HCT116 (cell line): ENCODE measurements around the gene WDFY2. TPM values are rescaled to one million over a fixed set of nuclear protein-coding genes. Genes with fewer than 3 reads are reported as not detected.
A peak's percentile ranks its signal among the peaks of the same experiment; 100 is the strongest.

Experiments used
- ATAC-seq: fragments of 200-7000 bp; cut with Tn5 transposase; 2 replicates; pipeline ENCODE4 v1.9.1; 2020; ENCODE audit warnings: mild to moderate bottlenecking, moderate library complexity
- BruUV-seq: library from RNA; stranded (reverse); fragments of 400-500 nt; replicated peaks from 2 replicates; lab custom pipeline; 2021; lab: Mats Ljungman, UMichigan
- CTCF ChIA-PET: fragments of 300-600 bp; sonication (Branson Sonifier 250); formaldehyde crosslinking; loops from one replicate; lab custom pipeline; 2021; ENCODE audit warnings: antibody characterized with exemption; lab: Charles Lee
- POLR2A ChIA-PET: fragments of 300-600, 350-600 bp; sonication (Branson Sonifier 250); formaldehyde crosslinking; loops from one replicate; lab custom pipeline; 2021; ENCODE audit warnings: antibody characterized with exemption; lab: Charles Lee
- RAD21 ChIA-PET, 2 experiments: fragments of 300-600 bp; sonication (Branson Sonifier 250); formaldehyde crosslinking; loops; one replicate each; lab custom pipeline; 2023; ENCODE audit warnings: low total read pairs in 2 of 2; ENCODE audit not compliant: uncharacterized antibody in 2 of 2, unreplicated experiment in 2 of 2, low non-redundant PET in 1 of 2; lab: Charles Lee
- DNase-seq: peaks from one replicate; pipeline ENCODE4 v3.0.0-alpha.2; 2010; ENCODE audit warnings: low read depth, low spot score
- H2AFZ ChIP-seq: fragments of 200-600 bp; shearing (Covaris generic), sonication (generic); 2 replicates; pipeline ENCODE4 v1.6.1; 2017; ENCODE audit warnings: low read depth, mixed run types, mixed read lengths, antibody characterized with exemption, low read length; ENCODE audit not compliant: poor library complexity, severe bottlenecking
- H3K27ac ChIP-seq: 2 replicates; pipeline ENCODE4 v1.5.1; 2012; ENCODE audit warnings: low read depth, low read length
- H3K27me3 ChIP-seq: fragments of 200-600 bp; sonication (generic); 2 replicates; pipeline ENCODE4 v1.6.1; 2016; ENCODE audit warnings: mixed run types, low read length, mixed read lengths; ENCODE audit not compliant: insufficient read depth
- H3K36me3 ChIP-seq, 2 experiments: fragments of 200-500 bp in 1 of 2; fragments of 200-600 bp in 1 of 2; sonication (Bioruptor generic) in 1 of 2; sonication (generic) in 1 of 2; 2 replicates each; pipeline versions ENCODE4 v1.5.1 to v1.6.1; 2014 to 2016; ENCODE audit warnings: low read length in 2 of 2, inconsistent platforms in 1 of 2, mixed read lengths in 1 of 2, mixed run types in 1 of 2; ENCODE audit not compliant: insufficient read depth in 2 of 2, control insufficient read depth in 1 of 2
- H3K4me1 ChIP-seq, 2 experiments: fragments of 200-600 bp in 1 of 2; sonication (generic) in 1 of 2; 2 replicates each; pipeline versions ENCODE4 v1.5.1 to v1.6.1; 2012 to 2017; ENCODE audit warnings: low read length in 2 of 2, inconsistent platforms in 1 of 2, mild to moderate bottlenecking in 1 of 2, mixed read lengths in 1 of 2, mixed run types in 1 of 2, moderate library complexity in 1 of 2; ENCODE audit not compliant: insufficient read depth in 2 of 2, control insufficient read depth in 1 of 2
- H3K4me2 ChIP-seq: fragments of 200-600 bp; sonication (generic); 2 replicates; pipeline ENCODE4 v1.6.1; 2017; ENCODE audit warnings: mixed run types, low read length, mixed read lengths
- H3K4me3 ChIP-seq, 2 experiments: fragments of 200-600 bp in 1 of 2; sonication (generic) in 1 of 2; replicated peaks in 1 of 2; 2 replicates each; pipeline ENCODE4 v1.5.1; 2011 to 2016; ENCODE audit warnings: low read length in 2 of 2, control low read depth in 1 of 2, low read depth in 1 of 2, mild to moderate bottlenecking in 1 of 2, mixed read lengths in 1 of 2, mixed run types in 1 of 2
- H3K79me2 ChIP-seq: fragments of 200-600 bp; sonication (generic); 2 replicates; pipeline ENCODE4 v1.6.1; 2017; ENCODE audit warnings: mild to moderate bottlenecking, mixed run types, low read length, moderate library complexity, mixed read lengths; ENCODE audit not compliant: insufficient read depth
- H3K9ac ChIP-seq: fragments of 200-600 bp; sonication (generic); 2 replicates; pipeline ENCODE4 v1.6.1; 2016; ENCODE audit warnings: low read length, mixed read lengths
- H3K9me2 ChIP-seq: fragments of 200-600 bp; sonication (generic), shearing (Covaris generic); 2 replicates; pipeline ENCODE4 v1.6.1; 2017; ENCODE audit warnings: mixed run types, mild to moderate bottlenecking, moderate library complexity; ENCODE audit not compliant: insufficient read depth
- H3K9me3 ChIP-seq, 2 experiments: fragments of 200-500 bp in 1 of 2; fragments of 200-600 bp in 1 of 2; sonication (Bioruptor generic) in 1 of 2; sonication (generic) in 1 of 2; 2 replicates each; pipeline ENCODE4 v1.6.1; 2014 to 2017; ENCODE audit warnings: low read length in 2 of 2, mixed read lengths in 2 of 2, inconsistent platforms in 1 of 2, low read depth in 1 of 2, mild to moderate bottlenecking in 1 of 2, mixed run types in 1 of 2, moderate library complexity in 1 of 2; ENCODE audit not compliant: control insufficient read depth in 1 of 2, insufficient read depth in 1 of 2
- H4K20me1 ChIP-seq: fragments of 200-600 bp; sonication (generic), shearing (Covaris generic); 2 replicates; pipeline ENCODE4 v1.6.1; 2017; ENCODE audit warnings: mixed run types, mild to moderate bottlenecking, moderate library complexity; ENCODE audit not compliant: insufficient read depth
- CBX3 ChIP-seq: IDR thresholded peaks from 2 replicates; pipeline ENCODE4 v1.6.1; 2012; ENCODE audit warnings: low read depth
- CEBPB ChIP-seq: IDR thresholded peaks from 2 replicates; pipeline ENCODE4 v1.6.1; 2012; ENCODE audit warnings: low read depth
- EGR1 ChIP-seq: IDR thresholded peaks from 2 replicates; pipeline ENCODE4 v1.6.1; 2012; ENCODE audit warnings: low read depth
- ELF1 ChIP-seq: IDR thresholded peaks from 2 replicates; pipeline ENCODE4 v1.6.1; 2012; ENCODE audit warnings: low read depth, borderline replicate concordance
- FOSL1 ChIP-seq: IDR thresholded peaks from 2 replicates; pipeline ENCODE4 v1.6.1; 2012; ENCODE audit warnings: low read depth
- POLR2A ChIP-seq: IDR thresholded peaks from 2 replicates; pipeline ENCODE4 v1.7.0; 2011; ENCODE audit warnings: borderline replicate concordance; ENCODE audit not compliant: insufficient read depth, insufficient read length; ENCODE audit errors: extremely low read depth
- POLR2AphosphoS5 ChIP-seq: IDR thresholded peaks from 2 replicates; pipeline ENCODE4 v1.6.1; 2011; ENCODE audit warnings: mild to moderate bottlenecking, low read depth, low read length, moderate library complexity
- RAD21 ChIP-seq: IDR thresholded peaks from 2 replicates; pipeline ENCODE4 v1.6.1; 2012; ENCODE audit warnings: low read depth, mild to moderate bottlenecking
- SIN3A ChIP-seq: IDR thresholded peaks from 2 replicates; pipeline ENCODE4 v1.6.1; 2012; ENCODE audit warnings: low read depth
- SP1 ChIP-seq: IDR thresholded peaks from 2 replicates; pipeline ENCODE4 v1.6.1; 2012; ENCODE audit warnings: low read depth
- SRF ChIP-seq: IDR thresholded peaks from 2 replicates; pipeline ENCODE4 v1.6.1; 2012; ENCODE audit warnings: low read depth
- YY1 ChIP-seq: IDR thresholded peaks from 2 replicates; pipeline ENCODE4 v1.6.1; 2011; ENCODE audit warnings: low read length, low read depth, moderate library complexity, mild to moderate bottlenecking; ENCODE audit not compliant: insufficient replicate concordance; ENCODE audit errors: extremely low read depth
- intact Hi-C: fragments of 100-400 bp; cut with micrococcal nuclease; formaldehyde crosslinking; loops from 2 replicates; pipeline ENCODE4 v1.10.0; 2022
- total RNA-seq: library from RNA; stranded (reverse); gene quantifications from one replicate; pipeline ENCODE4 v1.2.1, GENCODE V29; 2021; ENCODE audit not compliant: unreplicated experiment
- TF ChIP-seq, protein P1 (sequence below): IDR thresholded peaks from 2 replicates; pipeline ENCODE4 v1.6.1; 2012; ENCODE audit warnings: low read depth

Gene WDFY2
- total RNA-seq, 1 experiment from 2014 or later: 6.1 TPM

DNA sequence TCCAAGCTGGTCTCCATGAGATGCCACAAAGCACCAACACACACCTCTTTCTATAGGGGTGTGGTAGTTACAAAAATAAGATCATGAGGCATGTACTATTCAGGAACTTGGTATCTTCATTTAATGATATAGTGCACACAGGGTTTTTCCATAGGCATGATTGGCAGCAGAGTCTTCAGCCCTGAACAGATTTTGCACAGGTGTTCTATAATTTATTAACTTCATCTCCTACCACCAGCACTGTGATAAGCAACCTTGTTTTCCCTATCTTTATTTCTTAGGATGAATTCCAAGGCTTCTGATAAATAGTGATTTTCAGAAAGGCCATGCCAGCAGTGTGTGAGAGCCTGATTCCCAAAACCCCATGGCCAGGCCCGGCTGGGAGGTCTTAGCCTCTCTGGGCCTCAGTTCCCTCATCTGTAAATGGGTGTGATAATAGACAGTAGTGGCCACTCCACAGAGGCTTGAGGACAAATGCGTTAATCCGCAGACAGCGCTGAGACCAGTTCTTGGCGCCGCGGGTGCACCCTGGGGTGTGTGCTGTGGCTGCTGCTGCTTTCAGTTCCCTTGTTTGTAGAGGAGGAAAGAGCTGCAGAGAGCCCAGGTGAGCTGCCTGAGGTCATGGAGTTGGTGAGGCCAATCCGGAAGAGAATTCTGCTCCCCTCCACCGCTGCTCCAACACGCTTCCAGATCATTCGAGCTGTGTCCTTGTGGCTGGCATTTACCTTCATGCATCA is 186.6 kb downstream of the WDFY2 start (continued):
- no peak for TF ChIP-seq FOSL1
- TF ChIP-seq CEBPB: no peak
- TF ChIP-seq RAD21: no peak
- TF ChIP-seq SRF: no peak
- TF ChIP-seq POLR2A: no peak

GRCh38 chr13:51771418-51772104 is 187.3 kb downstream of the WDFY2 start:
- ATAC-seq: peak; percentile 55
- H3K36me3 ChIP-seq: no peaks in the 10 kb centered on the region
- TF ChIP-seq RAD21 (no peak), SP1 (no peak), POLR2AphosphoS5 (no peak), EGR1 (no peak), YY1 (no peak), SIN3A (no peak), ELF1 (no peak), CBX3 (no peak)
- TF ChIP-seq, protein P1, sequence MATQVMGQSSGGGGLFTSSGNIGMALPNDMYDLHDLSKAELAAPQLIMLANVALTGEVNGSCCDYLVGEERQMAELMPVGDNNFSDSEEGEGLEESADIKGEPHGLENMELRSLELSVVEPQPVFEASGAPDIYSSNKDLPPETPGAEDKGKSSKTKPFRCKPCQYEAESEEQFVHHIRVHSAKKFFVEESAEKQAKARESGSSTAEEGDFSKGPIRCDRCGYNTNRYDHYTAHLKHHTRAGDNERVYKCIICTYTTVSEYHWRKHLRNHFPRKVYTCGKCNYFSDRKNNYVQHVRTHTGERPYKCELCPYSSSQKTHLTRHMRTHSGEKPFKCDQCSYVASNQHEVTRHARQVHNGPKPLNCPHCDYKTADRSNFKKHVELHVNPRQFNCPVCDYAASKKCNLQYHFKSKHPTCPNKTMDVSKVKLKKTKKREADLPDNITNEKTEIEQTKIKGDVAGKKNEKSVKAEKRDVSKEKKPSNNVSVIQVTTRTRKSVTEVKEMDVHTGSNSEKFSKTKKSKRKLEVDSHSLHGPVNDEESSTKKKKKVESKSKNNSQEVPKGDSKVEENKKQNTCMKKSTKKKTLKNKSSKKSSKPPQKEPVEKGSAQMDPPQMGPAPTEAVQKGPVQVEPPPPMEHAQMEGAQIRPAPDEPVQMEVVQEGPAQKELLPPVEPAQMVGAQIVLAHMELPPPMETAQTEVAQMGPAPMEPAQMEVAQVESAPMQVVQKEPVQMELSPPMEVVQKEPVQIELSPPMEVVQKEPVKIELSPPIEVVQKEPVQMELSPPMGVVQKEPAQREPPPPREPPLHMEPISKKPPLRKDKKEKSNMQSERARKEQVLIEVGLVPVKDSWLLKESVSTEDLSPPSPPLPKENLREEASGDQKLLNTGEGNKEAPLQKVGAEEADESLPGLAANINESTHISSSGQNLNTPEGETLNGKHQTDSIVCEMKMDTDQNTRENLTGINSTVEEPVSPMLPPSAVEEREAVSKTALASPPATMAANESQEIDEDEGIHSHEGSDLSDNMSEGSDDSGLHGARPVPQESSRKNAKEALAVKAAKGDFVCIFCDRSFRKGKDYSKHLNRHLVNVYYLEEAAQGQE: no peak
- TF ChIP-seq, all 23 proteins: peak for 0
- no peaks in the 10 kb centered on the region for H3K79me2 ChIP-seq
- no peak for DNase-seq
- no peak overlapping the region for H3K4me2 ChIP-seq
- ChIA-PET RAD21 (no interaction called here), POLR2A (no interaction called here), CTCF (no interaction called here)
- no peak overlapping the region for H3K4me3 ChIP-seq
- H3K9ac ChIP-seq: no peak overlapping the region
- H3K27me3 ChIP-seq: no peaks in the 10 kb centered on the region
- H3K27ac ChIP-seq: no peak overlapping the region
- H3K9me2 ChIP-seq: no peaks in the 10 kb centered on the region
- no peaks in the 10 kb centered on the region for H3K4me1 ChIP-seq
- BruUV-seq: no TSS peak
- no peak overlapping the region for H2AFZ ChIP-seq
- H4K20me1 ChIP-seq: no peaks in the 10 kb centered on the region
- no peaks in the 10 kb centered on the region for H3K9me3 ChIP-seq
- intact Hi-C loops: no loop called here
